ENCODE data around the gene LYZ.
A peak's percentile ranks its signal among the peaks of the same experiment; 100 is the strongest.

The LYZ gene

GRCh38 chr12:69321351-69321750 lies 26.8 kb upstream of the LYZ start:
- Histone ChIP-seq H2BK15ac (ENCODE audit: low read depth, poor library complexity, severe bottlenecking) (no peak overlapping the region), H3K4me2 (ENCODE audit: low read length, poor library complexity, severe bottlenecking) (no peak overlapping the region), H3K14ac (ENCODE audit: low read length in 2 of 2) (no peak overlapping the region), H2BK12ac (ENCODE audit: low read length in 2 of 2) (no peak overlapping the region), H3K79me1 (replicated peaks; ENCODE audit: low read length, poor library complexity, severe bottlenecking) (no peaks in the 10 kb centered on the region), H2AK5ac (ENCODE audit: low read length, severe bottlenecking) (no peak overlapping the region), H3K27me3 (ENCODE audit: control insufficient read depth in 1 of 2, insufficient read depth in 1 of 2, low read length in 2 of 2) (peaks cover 10 to 17% of the 10 kb centered on the region in 2 experiments), H2BK120ac (ENCODE audit: low read depth, low read length) (no peak overlapping the region), H3K4ac (ENCODE audit: low read depth in 1 of 2, low read length in 2 of 2) (no peak overlapping the region), H2AFZ (ENCODE audit: low read depth, low read length) (no peak overlapping the region), H3K9ac (ENCODE audit: low read length) (no peak overlapping the region), H3K23ac (ENCODE audit: low read length in 2 of 2) (no peak overlapping the region), H3K9me3 (ENCODE audit: control insufficient read depth, low read length) (peaks cover 8% of the 10 kb centered on the region), H3K4me3 (ENCODE audit: insufficient read depth in 1 of 2, low read depth in 1 of 2, low read length in 2 of 2) (no peak overlapping the region), H3K18ac (ENCODE audit: low read depth in 1 of 2, low read length in 2 of 2) (no peak overlapping the region), H2BK5ac (ENCODE audit: low read depth, low read length, poor library complexity, severe bottlenecking) (no peak overlapping the region), H4K8ac (ENCODE audit: low read length) (no peak overlapping the region), H3K4me1 (ENCODE audit: control insufficient read depth, insufficient read depth, low read depth, low read length) (no peaks in the 10 kb centered on the region), H3K36me3 (ENCODE audit: control insufficient read depth in 1 of 2, insufficient read depth in 2 of 2, low read depth in 1 of 2, low read length in 2 of 2) (no peaks in the 10 kb centered on the region), H3K27ac (ENCODE audit: low read length, poor library complexity, severe bottlenecking) (no peak overlapping the region), H4K91ac (ENCODE audit: low read length) (no peak overlapping the region)
- 86% methylated on average over 1 of the region's 1 CpG for WGBS
- DNase-seq, result no peak

GRCh38 chr12:69324797-69325466 lies 23.2 kb upstream of the LYZ start:
- Histone ChIP-seq H3K4me1 (ENCODE audit: control insufficient read depth, insufficient read depth, low read depth, low read length) (no peaks in the 10 kb centered on the region), H3K9me3 (ENCODE audit: control insufficient read depth, low read length) (no peaks in the 10 kb centered on the region), H4K91ac (ENCODE audit: low read length) (no peak overlapping the region), H2AK5ac (ENCODE audit: low read length, severe bottlenecking) (no peak overlapping the region), H2BK15ac (ENCODE audit: low read depth, poor library complexity, severe bottlenecking) (no peak overlapping the region), H3K4me2 (ENCODE audit: low read length, poor library complexity, severe bottlenecking) (no peak overlapping the region), H2BK120ac (ENCODE audit: low read depth, low read length) (no peak overlapping the region), H3K79me1 (replicated peaks; ENCODE audit: low read length, poor library complexity, severe bottlenecking) (no peaks in the 10 kb centered on the region), H3K14ac (ENCODE audit: low read length in 2 of 2) (no peak overlapping the region), H2BK12ac (ENCODE audit: low read length in 2 of 2) (no peak overlapping the region), H3K36me3 (ENCODE audit: control insufficient read depth in 1 of 2, insufficient read depth in 2 of 2, low read depth in 1 of 2, low read length in 2 of 2) (no peaks in the 10 kb centered on the region), H2AFZ (ENCODE audit: low read depth, low read length) (no peak overlapping the region), H3K23ac (ENCODE audit: low read length in 2 of 2) (no peak overlapping the region), H3K27ac (ENCODE audit: low read length, poor library complexity, severe bottlenecking) (no peak overlapping the region), H3K9ac (ENCODE audit: low read length) (no peak overlapping the region), H3K27me3 (ENCODE audit: control insufficient read depth in 1 of 2, insufficient read depth in 1 of 2, low read length in 2 of 2) (peaks cover 19 to 43% of the 10 kb centered on the region in 2 experiments), H4K8ac (ENCODE audit: low read length) (no peak overlapping the region), H3K4ac (ENCODE audit: low read depth in 1 of 2, low read length in 2 of 2) (no peak overlapping the region), H3K4me3 (ENCODE audit: insufficient read depth in 1 of 2, low read depth in 1 of 2, low read length in 2 of 2) (no peak overlapping the region), H2BK5ac (ENCODE audit: low read depth, low read length, poor library complexity, severe bottlenecking) (no peak overlapping the region), H3K18ac (ENCODE audit: low read depth in 1 of 2, low read length in 2 of 2) (no peak overlapping the region)
- 89% methylated on average over 2 of the region's 2 CpGs for WGBS
- DNase-seq, result no peak

- no peak for DNase-seq
- Histone ChIP-seq H3K23ac (ENCODE audit: low read length in 2 of 2) (no peak overlapping the region), H4K8ac (ENCODE audit: low read length) (no peak overlapping the region), H3K4me3 (ENCODE audit: insufficient read depth in 1 of 2, low read depth in 1 of 2, low read length in 2 of 2) (no peak overlapping the region), H2BK12ac (ENCODE audit: low read length in 2 of 2) (no peak overlapping the region), H3K4me2 (ENCODE audit: low read length, poor library complexity, severe bottlenecking) (no peak overlapping the region), H4K91ac (ENCODE audit: low read length) (no peak overlapping the region), H2BK5ac (ENCODE audit: low read depth, low read length, poor library complexity, severe bottlenecking) (no peak overlapping the region), H3K27ac (ENCODE audit: low read length, poor library complexity, severe bottlenecking) (no peak overlapping the region), H2AFZ (ENCODE audit: low read depth, low read length) (no peak overlapping the region), H2BK15ac (ENCODE audit: low read depth, poor library complexity, severe bottlenecking) (no peak overlapping the region), H3K4me1 (ENCODE audit: control insufficient read depth, insufficient read depth, low read depth, low read length) (no peaks in the 10 kb centered on the region), H3K36me3 (ENCODE audit: control insufficient read depth in 1 of 2, insufficient read depth in 2 of 2, low read depth in 1 of 2, low read length in 2 of 2) (no peaks in the 10 kb centered on the region), H3K79me1 (replicated peaks; ENCODE audit: low read length, poor library complexity, severe bottlenecking) (no peaks in the 10 kb centered on the region), H3K4ac (ENCODE audit: low read depth in 1 of 2, low read length in 2 of 2) (no peak overlapping the region), H3K14ac (ENCODE audit: low read length in 2 of 2) (no peak overlapping the region), H3K9me3 (ENCODE audit: control insufficient read depth, low read length) (no peaks in the 10 kb centered on the region), H3K9ac (ENCODE audit: low read length) (no peak overlapping the region), H3K27me3 (ENCODE audit: control insufficient read depth in 1 of 2, insufficient read depth in 1 of 2, low read length in 2 of 2) (peaks cover 17 to 58% of the 10 kb centered on the region in 2 experiments), H2BK120ac (ENCODE audit: low read depth, low read length) (no peak overlapping the region), H2AK5ac (ENCODE audit: low read length, severe bottlenecking) (no peak overlapping the region), H3K18ac (ENCODE audit: low read depth in 1 of 2, low read length in 2 of 2) (no peak overlapping the region)
- whole genome bisulfite sequencing, result 100% methylated on average over 1 of the region's 3 CpGs
Measured at GRCh38 chr12:69328426-69328825, 19.8 kb upstream of the LYZ start.

GRCh38 chr12:69329669-69330428 lies 18.3 kb upstream of the LYZ start:
- H3K9me3 ChIP-seq (ENCODE audit: control insufficient read depth, low read length), result no peaks in the 10 kb centered on the region
- no peak overlapping the region for H4K8ac ChIP-seq (ENCODE audit: low read length)
- H3K4ac ChIP-seq (ENCODE audit: low read depth in 1 of 2, low read length in 2 of 2), result no peak overlapping the region
- no peak overlapping the region for H2BK15ac ChIP-seq (ENCODE audit: low read depth, poor library complexity, severe bottlenecking)
- no peak overlapping the region for H3K18ac ChIP-seq (ENCODE audit: low read depth in 1 of 2, low read length in 2 of 2)
- H2AFZ ChIP-seq (ENCODE audit: low read depth, low read length), result no peak overlapping the region
- DNase-seq, result peak; percentile 41
- H2BK5ac ChIP-seq (ENCODE audit: low read depth, low read length, poor library complexity, severe bottlenecking), result no peak overlapping the region
- H3K14ac ChIP-seq (ENCODE audit: low read length in 2 of 2), result no peak overlapping the region
- H2BK12ac ChIP-seq (ENCODE audit: low read length in 2 of 2), result no peak overlapping the region
- H2AK5ac ChIP-seq (ENCODE audit: low read length, severe bottlenecking), result no peak overlapping the region
- H3K27me3 ChIP-seq (ENCODE audit: control insufficient read depth in 1 of 2, insufficient read depth in 1 of 2, low read length in 2 of 2), result peaks cover 15 to 54% of the 10 kb centered on the region in 2 experiments
- H3K79me1 ChIP-seq (replicated peaks; ENCODE audit: low read length, poor library complexity, severe bottlenecking), result no peaks in the 10 kb centered on the region
- H3K27ac ChIP-seq (ENCODE audit: low read length, poor library complexity, severe bottlenecking), result no peak overlapping the region
- H4K91ac ChIP-seq (ENCODE audit: low read length), result no peak overlapping the region
- H3K4me3 ChIP-seq (ENCODE audit: insufficient read depth in 1 of 2, low read depth in 1 of 2, low read length in 2 of 2), result no peak overlapping the region
- no peak overlapping the region for H2BK120ac ChIP-seq (ENCODE audit: low read depth, low read length)
- no peak overlapping the region for H3K4me2 ChIP-seq (ENCODE audit: low read length, poor library complexity, severe bottlenecking)
- no peaks in the 10 kb centered on the region for H3K4me1 ChIP-seq (ENCODE audit: control insufficient read depth, insufficient read depth, low read depth, low read length)
- H3K23ac ChIP-seq (ENCODE audit: low read length in 2 of 2), result no peak overlapping the region
- whole genome bisulfite sequencing, result 26% methylated on average over 4 of the region's 8 CpGs
- no peaks in the 10 kb centered on the region for H3K36me3 ChIP-seq (ENCODE audit: control insufficient read depth in 1 of 2, insufficient read depth in 2 of 2, low read depth in 1 of 2, low read length in 2 of 2)
- no peak overlapping the region for H3K9ac ChIP-seq (ENCODE audit: low read length)
